ENCODE results near the gene CDHR5.

The CDHR5 gene

DNA sequence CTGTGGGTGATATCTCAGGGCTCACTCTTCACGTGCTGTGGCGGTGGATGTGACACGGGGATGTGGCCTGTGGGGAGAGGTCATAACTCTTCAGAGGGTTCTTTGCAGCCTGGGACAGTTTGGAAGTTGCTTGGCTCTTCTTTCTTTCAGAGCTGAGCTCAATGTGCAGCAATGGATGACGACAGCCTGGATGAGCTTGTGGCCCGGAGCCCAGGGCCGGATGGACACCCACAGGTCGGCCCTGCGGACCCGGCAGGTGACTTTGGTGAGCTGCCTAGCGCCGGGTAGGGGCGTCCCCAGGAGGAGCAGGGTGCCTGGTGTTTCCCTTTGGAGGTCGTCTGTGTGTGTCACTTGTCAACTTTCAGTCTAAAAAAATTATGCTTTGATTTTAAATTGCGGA is 43.4 kb downstream of the CDHR5 start:
- H3K36me3 ChIP-seq: peaks cover 34 to 50% (median 43%) of the 10 kb centered on the region in 3 donors
- no peak overlapping the region for H3K4me3 ChIP-seq
- H3K27ac ChIP-seq: no peak overlapping the region
- peaks cover 0 to 46% (median 36%) of the 10 kb centered on the region in 4 donors for H3K4me1 ChIP-seq
- TF ChIP-seq, protein P1, sequence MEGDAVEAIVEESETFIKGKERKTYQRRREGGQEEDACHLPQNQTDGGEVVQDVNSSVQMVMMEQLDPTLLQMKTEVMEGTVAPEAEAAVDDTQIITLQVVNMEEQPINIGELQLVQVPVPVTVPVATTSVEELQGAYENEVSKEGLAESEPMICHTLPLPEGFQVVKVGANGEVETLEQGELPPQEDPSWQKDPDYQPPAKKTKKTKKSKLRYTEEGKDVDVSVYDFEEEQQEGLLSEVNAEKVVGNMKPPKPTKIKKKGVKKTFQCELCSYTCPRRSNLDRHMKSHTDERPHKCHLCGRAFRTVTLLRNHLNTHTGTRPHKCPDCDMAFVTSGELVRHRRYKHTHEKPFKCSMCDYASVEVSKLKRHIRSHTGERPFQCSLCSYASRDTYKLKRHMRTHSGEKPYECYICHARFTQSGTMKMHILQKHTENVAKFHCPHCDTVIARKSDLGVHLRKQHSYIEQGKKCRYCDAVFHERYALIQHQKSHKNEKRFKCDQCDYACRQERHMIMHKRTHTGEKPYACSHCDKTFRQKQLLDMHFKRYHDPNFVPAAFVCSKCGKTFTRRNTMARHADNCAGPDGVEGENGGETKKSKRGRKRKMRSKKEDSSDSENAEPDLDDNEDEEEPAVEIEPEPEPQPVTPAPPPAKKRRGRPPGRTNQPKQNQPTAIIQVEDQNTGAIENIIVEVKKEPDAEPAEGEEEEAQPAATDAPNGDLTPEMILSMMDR (IDR thresholded peaks at IDR 0.05): no peak
- H3K9me3 ChIP-seq: no peaks in the 10 kb centered on the region
- intact Hi-C loops (cut with DNase I; ENCODE audit: low total_unique reads): no loop called here
- H3K27me3 ChIP-seq: no peaks in the 10 kb centered on the region
- DNase-seq: no peak

DNA sequence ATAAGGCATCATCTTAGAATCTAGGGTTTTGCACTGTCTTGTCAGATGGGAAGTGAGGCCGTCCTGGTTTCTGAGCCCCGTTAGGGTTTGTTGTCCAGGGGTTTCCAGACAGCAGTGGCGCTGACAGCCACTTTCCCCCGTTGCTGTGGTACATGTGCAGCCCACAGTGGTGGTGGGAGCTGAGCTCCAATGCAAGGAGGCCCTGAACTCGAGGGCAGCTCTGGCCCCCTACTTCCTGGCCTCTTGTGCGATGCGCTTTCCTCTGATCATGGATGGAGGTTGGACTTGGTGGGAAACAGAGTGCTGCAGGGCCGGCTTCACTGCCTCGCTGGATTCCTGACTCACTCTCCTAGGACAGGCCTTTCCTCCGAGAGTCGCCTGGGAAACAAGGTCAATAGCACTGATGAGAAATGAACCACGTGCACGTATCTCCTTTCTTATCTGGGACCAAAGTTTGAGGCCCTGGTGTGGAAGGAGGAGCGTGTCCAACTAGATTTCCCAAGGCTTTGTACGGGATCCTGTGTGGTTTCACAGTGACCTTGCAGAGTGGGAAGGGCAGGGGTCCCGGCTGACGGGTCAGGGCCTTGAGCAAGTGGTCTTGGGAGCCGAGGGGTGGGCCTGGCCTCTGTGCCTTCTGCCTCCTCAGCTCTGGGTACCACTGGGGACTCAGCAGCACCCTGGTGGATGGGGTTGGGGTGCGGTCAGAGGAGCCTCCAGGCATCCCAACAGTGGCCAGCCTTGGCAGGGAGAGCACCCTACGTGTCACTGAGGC is 44.7 kb downstream of the CDHR5 start:
- Histone ChIP-seq H3K27ac (no peak overlapping the region), H3K4me3 (no peak overlapping the region), H3K4me1 (peaks cover 0 to 51% (median 41%) of the 10 kb centered on the region in 4 donors), H3K27me3 (no peaks in the 10 kb centered on the region), H3K9me3 (no peaks in the 10 kb centered on the region), H3K36me3 (peaks cover 34 to 37% (median 37%) of the 10 kb centered on the region in 3 donors)
- intact Hi-C loops (cut with DNase I; ENCODE audit: low total_unique reads): loop anchor here (5.0 to 10.0 kb wide), 2 partner anchors 32 to 225 kb away; partner anchors contain the start of genes PIDD1 and RPLP2
- TF ChIP-seq, protein P1 (IDR thresholded peaks at IDR 0.05): no peak
- DNase-seq: no peak

DNA sequence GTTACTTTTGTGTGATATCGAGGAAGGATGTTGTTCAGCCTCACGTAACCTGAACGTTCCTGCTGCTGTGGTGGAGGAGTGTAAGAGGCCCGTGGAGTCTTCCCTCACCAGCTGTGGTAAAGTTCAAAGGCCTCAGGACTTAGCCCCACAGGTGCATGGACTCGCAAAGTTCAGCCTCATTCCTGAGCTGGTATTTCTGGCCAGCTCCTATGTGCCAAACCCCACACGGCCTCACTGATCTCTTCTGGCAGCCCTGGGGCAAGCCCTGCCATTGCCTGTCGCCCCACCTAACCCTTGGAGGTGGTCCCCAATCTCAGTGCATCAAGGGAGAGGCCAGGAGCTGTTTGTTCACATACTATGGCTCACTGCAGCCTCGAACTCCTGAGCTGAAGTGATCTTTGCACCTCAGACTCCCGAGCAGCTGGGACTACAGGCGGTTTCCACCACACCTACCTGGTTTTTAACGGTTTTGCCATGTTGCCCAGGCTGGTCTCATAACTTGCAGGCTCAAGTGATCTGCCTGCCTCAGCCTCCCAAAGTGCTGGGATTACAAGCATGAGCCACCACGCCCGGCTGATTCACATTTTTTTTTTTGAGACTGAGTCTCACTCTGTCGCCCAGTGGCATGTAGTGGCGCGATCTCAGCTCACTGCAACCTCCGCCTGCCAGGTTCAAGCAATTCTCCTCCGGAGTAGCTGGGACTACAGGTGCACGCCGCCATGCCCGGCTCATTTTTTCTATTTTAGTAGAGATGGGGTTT is 46.3 kb downstream of the CDHR5 start:
- no peaks in the 10 kb centered on the region for H3K27me3 ChIP-seq
- intact Hi-C loops (cut with DNase I; ENCODE audit: low total_unique reads): loop anchor here (5.0 to 10.0 kb wide), 2 partner anchors 34 to 226 kb away; partner anchors contain the start of genes PIDD1 and RPLP2
- TF ChIP-seq, protein P1 (IDR thresholded peaks at IDR 0.05): no peak
- DNase-seq: no peak
- H3K4me3 ChIP-seq: peak overlapping the region in 1 of 2 donors; percentile 89
- no peak overlapping the region for H3K27ac ChIP-seq
- peaks cover 0 to 53% (median 44%) of the 10 kb centered on the region in 4 donors for H3K4me1 ChIP-seq
- H3K9me3 ChIP-seq: no peaks in the 10 kb centered on the region
- H3K36me3 ChIP-seq: peaks cover 19 to 22% (median 21%) of the 10 kb centered on the region in 3 donors

DNA sequence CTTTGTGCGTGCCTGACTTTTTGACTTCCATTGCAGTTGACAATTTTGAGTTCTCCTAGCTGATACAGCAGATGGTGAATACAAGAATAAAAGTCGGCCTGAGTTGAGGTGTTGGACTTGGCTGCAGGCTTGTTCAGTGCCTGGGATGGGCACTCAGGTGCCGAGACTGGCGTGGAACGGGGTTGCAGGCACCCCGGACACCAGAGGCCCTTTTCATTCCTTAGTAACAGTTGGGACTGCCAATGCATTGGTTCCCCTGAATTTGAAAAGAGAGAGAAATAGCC is 47.2 kb downstream of the CDHR5 start:
- TF ChIP-seq, protein P1 (IDR thresholded peaks at IDR 0.05): no peak
- peaks cover 0 to 53% (median 44%) of the 10 kb centered on the region in 4 donors for H3K4me1 ChIP-seq
- no peaks in the 10 kb centered on the region for H3K9me3 ChIP-seq
- H3K27me3 ChIP-seq: no peaks in the 10 kb centered on the region
- peak overlapping the region; percentile 78 to 89 for H3K4me3 ChIP-seq
- no peak for DNase-seq
- intact Hi-C loops (cut with DNase I; ENCODE audit: low total_unique reads): loop anchor here (5.0 to 10.0 kb wide), 2 partner anchors 35 to 227 kb away; partner anchors contain the start of genes PIDD1 and RPLP2
- H3K27ac ChIP-seq: peak overlapping the region in 1 of 2 donors; percentile 83
- peaks cover 10 to 13% (median 12%) of the 10 kb centered on the region in 3 donors for H3K36me3 ChIP-seq

DNA sequence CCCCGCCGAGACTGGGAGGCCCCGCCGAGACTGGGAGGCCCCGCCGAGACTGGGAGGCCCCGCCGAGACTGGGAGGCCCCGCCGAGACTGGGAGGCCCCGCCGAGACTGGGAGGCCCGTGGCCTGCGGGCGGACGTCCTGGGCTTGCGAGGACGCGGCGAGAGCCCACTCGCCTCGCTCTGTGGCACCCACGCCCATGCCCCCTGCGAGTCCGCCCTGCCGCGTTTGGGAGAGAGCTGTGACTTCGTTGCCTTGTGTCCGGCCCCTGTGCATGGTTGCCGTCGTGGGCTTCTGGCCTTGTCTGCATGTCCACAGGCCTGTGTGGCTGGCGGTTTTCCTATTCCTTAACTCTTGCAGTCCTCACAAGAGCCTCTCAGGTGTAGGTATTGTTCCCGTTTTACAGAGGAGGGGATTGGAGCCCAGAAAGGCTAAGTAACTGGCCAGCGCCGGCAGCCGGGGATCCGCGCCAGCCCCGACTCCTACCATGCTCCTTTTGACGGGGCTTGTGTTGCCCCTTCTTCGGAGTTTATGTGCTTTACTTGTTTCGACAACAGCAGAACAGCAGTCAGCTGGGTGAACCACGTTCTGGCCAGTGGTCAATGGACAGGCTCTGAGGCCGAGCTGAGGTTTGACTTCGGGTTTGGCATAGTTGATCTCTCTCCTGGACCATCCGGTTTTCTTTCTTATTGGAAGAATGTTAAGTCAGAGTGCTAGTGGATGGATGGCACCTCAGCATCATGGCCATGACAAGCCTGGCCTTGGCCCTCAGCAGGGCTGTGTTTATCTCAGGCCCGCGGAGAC is 47.7 kb downstream of the CDHR5 start:
- TF ChIP-seq, protein P1 (IDR thresholded peaks at IDR 0.05): no peak
- no peak for DNase-seq
- intact Hi-C loops (cut with DNase I; ENCODE audit: low total_unique reads): loop anchor here (5.0 to 10.0 kb wide), 2 partner anchors 35 to 228 kb away; partner anchors contain the start of genes PIDD1 and RPLP2
- Histone ChIP-seq H3K27me3 (no peaks in the 10 kb centered on the region), H3K27ac (peak overlapping the region; percentile 83 to 87), H3K4me1 (peaks cover 0 to 53% (median 44%) of the 10 kb centered on the region in 4 donors), H3K9me3 (no peaks in the 10 kb centered on the region), H3K4me3 (peak overlapping the region; percentile 78 to 89), H3K36me3 (peaks cover 4 to 8% (median 7%) of the 10 kb centered on the region in 3 donors)

Measured in tibial artery (tissue), 4 donors.